T-helper 2 cell treated with Interferon-gamma antibody and Interleukin-4, amounts not matched to agents 100 ng/mL and 5 ng/mL, for 36 hours (primary cell): ENCODE data around the gene TEX9. TPM values are rescaled to one million over a fixed set of nuclear protein-coding genes. Genes with fewer than 3 reads are reported as not detected.

Source experiments
- intact Hi-C: fragments of 100-400 bp; cut with micrococcal nuclease; formaldehyde crosslinking; loops from one replicate; pipeline ENCODE4 v1.15.1; 2023
- total RNA-seq: library from RNA; stranded (reverse); gene quantifications from 2 replicates; pipeline ENCODE4 v1.2.3, GENCODE V29; 2022

TEX9 gene
- total RNA-seq, 1 donor from 2014 or later: 0.39 TPM

DNA sequence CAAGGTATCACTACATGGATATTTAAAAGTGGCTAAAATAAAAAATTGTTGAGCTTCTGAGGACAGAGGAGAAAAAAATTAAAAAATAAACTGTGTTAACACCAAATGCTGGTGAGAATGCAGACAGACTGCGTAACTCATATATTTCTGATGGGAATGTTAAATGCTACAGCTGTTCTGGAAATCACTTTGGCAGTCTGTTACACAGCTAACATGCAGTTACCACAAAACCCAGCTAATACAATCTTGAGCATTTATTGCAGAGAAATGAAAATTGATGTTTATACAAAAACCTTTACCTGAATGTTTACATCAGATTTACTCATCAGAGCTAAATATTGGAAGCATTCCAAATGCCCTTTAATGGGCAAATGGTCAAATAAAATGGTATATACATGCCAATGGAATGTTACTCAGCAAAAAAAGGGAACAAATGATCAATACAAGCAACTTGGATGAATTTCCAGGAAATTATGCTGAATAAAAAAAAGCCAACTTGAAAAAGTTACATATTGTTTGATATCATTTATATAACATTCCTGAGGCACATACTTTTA, 75.1 kb downstream of the TEX9 start:
- intact Hi-C loops: no loop called here

DNA sequence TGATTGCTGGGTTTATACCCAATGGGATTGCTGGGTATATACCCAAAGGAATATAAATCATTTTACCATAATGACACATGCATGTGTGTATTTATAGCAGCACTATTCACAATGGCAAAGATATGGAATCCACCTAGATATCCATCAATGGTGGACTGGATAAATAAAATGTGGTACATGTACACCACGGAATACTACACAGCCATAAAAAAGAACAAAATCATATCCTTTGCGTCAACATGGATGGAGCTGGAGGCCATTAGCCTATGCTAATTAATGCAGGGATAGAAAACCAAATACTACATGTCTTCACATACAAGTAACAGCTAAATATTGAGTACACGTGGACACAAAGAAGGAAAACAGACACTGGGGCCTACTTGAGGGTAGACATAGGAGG, 77.1 kb downstream of the TEX9 start:
- intact Hi-C loops: no loop called here

DNA sequence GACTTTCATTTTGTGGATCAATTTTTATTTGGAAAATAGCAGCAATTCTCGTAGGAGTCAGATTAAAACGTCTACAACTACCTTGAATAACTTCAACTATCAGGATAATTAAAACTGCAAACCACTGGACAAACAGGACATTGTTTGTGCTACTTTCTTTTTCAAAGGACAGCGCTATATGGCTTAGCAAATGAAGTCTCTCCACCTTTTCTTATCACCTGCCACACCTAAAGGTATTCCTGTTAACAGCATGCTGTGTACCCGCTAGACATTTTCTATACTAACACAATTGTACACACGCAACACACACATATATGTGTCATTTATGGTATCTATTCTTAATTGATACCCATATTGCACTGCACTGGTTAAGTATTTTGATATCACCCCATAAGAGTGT, 80.5 kb downstream of the TEX9 start:
- intact Hi-C loops: no loop called here

DNA sequence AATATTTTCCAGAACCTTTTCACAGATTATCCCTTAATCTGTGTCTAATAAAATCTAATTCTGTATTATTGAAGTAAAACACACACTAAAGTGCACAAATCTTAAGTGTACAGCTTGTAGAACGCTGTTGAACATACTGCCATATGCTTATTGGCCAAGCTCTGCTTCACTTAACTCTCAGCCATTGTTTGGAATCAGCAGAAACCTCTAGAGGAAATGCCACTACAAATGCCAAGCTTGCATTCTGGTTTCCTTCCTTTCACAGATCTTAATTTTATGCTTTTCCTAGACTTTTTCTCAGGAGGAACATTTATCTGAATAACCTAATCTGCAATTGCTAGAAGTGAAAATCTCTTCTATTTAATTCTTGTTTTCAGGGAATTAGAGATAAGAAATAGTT, 89.6 kb downstream of the TEX9 start:
- intact Hi-C loops: no loop called here

DNA sequence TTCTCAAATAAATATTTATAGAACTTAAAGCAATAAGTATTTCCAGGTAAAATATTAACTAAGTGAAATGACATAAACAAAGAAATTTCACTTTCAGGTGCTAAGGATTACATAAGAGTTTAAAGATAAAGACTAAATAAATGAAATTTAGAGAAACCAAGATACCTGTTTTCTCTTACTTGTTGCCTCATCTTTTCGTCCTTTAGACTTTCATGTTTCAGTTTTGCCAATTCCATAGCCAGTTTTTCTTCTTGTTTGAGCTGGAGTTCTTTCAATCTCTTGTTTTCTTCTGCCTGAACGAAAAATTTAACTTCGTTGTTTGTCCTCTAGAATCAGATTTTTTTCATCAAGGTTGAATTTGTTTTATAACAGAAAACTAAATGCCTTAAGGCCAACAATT, 91.0 kb downstream of the TEX9 start:
- intact Hi-C loops: no loop called here

DNA sequence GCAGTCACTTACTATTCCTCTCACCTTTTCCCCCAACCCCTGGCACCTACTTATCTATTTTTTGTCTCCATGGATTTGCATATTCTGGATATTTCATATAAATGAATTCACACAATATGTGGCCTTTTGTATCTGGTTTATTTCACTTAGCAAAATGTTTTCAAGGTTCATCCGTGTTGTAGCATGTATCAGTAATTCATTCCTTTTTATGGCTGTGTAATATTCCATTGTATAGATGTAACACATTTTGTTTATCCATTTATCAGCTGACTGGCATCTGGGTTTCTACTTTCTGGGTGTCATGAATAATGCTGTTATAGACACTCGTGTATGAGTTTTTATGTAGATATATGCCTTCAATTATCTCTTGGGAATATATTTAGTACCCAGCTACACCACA, 93.9 kb downstream of the TEX9 start:
- intact Hi-C loops: no loop called here

DNA sequence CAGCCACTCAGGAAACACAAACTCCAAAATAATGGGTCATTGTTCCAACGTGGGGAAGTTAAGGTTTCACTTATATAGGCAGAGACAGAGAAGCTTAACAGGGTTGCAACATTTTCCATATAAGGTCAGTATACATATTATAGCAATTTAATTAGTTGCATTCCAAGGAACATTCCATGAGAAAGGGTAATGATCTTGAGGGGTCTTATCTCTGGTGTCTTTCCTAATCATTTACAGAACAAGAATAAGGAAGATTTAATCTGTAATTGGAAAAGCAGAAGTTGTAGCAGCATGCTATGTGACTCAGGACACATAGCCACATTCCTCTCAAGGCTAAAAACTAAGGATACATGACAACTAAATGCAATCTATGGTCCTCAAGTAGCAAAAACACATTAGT, 94.8 kb downstream of the TEX9 start:
- intact Hi-C loops: loop anchor here (10.0 kb wide), 1 partner anchor 215 kb away; the partner anchor contains the start of gene RFX7

DNA sequence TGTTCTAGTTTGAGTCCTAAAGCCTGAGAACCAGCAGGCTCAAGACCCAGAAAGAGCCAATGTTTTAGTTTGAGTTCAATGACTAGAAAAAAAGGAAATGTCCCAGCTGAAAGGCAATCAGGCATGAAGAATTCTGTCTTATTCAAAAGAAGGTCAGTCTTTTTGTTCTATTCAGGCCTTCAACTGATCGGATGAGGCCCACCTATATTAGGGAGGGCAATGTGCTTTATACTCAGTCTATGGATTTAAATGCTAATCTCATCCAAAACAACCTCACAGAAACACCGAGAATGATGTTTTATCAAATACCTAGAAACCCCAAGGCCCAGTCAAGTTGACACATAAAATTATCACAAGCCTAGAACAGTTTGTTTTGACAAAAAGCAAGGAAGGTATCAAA, 95.7 kb downstream of the TEX9 start:
- intact Hi-C loops: loop anchor here (10.0 kb wide), 1 partner anchor 216 kb away; the partner anchor contains the start of gene RFX7

DNA sequence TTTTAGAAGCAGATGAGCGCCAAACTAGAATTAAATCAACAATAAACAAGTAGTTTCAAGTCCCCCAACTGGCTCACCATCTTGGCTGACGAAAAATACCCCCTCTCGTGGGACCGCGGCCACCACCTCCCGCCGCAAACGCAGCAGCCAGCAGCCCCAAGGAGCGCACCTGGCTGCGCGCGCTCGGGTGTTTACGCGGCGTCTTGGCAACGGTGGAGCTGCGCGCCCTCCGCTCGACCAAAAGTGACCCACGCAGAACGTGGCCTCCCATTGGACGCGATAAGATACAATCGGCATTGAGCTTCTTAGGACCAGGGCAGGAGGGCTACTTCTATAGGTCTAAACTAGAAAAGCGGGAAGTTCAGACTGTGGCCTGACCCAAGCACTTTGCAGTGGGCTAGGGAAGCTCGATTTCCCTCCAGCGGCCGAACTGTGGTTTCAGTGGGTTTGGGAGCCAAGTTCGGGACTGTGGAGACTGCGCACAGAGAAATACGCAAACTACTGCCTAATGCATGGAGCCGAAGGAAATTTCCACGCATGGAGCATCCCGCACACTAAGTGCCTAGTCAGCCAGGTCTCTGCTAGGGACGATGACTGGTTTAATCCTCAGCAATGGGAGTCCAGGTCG, 99.8 kb downstream of the TEX9 start, which contains the start of gene MNS1:
Gene MNS1, minus strand, starts transcription at position 245 of the 628 bp plus-strand sequence. Its CDS starts 165 bp downstream, at position 80.
- intact Hi-C loops: loop anchor here (10.0 kb wide), 1 partner anchor 220 kb away; the partner anchor contains the start of gene RFX7

DNA sequence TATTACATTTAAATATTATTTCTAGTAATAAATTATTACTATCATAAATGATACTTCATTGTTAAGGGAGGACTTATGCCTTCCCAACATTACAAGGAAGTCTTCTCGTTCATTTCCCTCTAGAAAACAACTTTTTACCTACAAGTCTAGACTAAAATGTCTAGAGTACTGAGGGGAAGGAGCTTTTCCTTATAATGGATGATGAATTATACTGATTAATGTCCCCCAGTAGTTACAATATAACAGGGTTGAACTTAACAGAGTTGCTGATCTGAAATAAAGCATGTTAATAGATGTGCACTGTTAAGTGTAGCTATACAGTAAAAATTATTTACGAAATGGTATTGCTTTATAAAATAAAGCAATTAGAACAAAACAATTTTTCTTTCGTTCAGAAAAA, 102.4 kb downstream of the TEX9 start:
- intact Hi-C loops: loop anchor here (10.0 kb wide), 1 partner anchor 223 kb away; the partner anchor contains the start of gene RFX7

DNA sequence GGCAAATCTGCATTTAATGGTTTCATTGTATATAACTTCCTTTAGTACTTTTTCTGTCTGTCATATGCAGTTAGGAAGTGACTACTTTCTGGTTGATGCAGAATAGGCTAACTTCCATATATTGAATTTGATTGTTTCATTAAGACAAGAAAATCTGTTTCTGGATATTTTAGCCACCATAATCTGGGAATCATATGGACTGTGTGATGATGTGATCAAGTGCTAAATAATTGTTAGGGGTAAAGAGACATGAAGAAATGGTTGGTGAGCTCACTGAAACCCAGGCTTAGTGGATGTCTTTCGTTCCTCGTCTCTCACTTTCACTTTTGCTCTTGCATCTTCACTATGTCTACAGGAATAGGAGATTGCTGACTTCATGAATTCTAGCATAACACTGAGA, 103.2 kb downstream of the TEX9 start:
- intact Hi-C loops: loop anchor here (10.0 kb wide), 1 partner anchor 224 kb away; the partner anchor contains the start of gene RFX7

DNA sequence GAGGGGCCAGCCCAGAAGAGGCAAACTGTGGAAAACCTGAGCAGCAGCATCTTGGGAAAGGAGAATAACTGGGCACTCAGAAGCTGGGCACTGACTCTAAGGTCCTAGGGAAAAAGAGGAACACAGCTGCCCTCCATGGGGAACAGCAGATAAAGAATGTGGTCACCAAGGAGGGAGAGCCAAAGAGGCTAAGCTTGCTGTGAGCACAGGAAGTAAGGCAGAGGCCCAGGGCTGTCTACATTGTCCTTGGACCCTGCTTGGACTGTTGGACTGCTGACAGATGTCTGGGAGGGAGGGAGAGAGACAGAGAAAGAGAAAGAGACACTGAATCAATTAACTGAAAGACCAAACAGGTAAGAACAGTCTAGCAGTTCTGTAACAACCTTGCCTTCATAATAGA, 104.3 kb downstream of the TEX9 start:
- intact Hi-C loops: loop anchor here (10.0 kb wide), 1 partner anchor 225 kb away; the partner anchor contains the start of gene RFX7

DNA sequence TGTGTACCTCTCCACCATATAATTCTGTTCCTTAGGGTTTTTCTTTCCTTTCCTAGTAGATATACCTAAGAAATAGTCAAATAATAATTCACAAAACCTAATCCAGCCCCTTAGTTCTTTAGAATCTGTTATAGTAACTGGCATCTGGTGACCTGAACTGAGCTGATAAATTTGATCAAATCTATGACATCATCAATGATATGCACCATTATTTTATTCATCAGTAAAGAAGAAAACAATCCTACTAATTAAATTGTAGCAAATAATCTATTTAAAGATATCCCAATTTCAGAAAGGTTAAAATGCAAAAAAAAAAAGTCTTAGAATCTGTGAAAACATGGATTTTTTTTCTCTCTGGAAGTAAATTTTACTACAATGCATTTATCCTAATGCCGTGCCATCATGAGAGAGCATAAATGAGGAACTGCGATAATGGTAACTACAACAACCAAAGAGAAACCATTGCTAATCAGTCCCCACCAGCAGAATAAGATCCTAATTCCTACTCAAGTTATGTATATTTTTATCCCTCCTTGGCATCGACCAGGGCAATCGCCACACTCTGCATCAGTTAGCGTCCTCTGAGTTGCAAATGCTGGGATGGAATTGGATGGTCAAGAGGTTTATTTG, 106.3 kb downstream of the TEX9 start:
- intact Hi-C loops: no loop called here

DNA sequence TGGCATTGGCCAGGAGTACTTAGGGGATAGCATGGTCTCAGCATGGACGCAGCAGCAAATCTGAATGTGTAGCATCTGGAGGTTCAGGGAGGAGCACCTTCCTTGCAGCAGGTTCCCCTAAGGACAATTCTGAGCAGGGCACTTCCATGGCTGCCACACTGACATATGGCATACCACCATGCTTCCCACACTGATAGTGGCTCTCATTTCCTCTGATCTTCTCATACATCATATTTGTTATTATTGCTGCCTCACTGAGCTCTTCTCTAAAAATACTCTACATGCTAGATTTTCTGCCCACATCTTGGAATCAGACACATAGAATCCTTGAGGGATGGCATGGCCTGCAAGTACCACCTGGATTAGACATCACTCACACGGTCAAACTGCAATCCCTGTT, 107.1 kb downstream of the TEX9 start:
- intact Hi-C loops: no loop called here

DNA sequence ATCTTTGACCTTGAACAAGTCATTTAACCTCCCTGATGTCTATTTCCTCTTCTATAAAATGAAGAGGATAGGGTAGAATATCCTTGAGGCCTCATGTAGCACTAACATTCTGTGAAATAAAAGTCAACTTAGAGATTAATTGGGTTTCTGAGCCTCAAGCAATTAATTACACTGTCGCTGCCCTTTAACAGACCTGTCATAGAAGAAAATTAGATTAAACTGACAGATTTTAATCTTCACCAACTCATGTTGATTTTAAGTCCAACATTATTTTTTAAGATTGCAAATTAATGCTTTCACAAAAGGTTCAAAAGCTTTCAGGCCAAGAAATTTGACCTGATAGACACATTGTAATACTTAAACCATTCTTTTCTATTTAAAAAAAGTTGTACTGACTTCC, 107.8 kb downstream of the TEX9 start:
- intact Hi-C loops: no loop called here

DNA sequence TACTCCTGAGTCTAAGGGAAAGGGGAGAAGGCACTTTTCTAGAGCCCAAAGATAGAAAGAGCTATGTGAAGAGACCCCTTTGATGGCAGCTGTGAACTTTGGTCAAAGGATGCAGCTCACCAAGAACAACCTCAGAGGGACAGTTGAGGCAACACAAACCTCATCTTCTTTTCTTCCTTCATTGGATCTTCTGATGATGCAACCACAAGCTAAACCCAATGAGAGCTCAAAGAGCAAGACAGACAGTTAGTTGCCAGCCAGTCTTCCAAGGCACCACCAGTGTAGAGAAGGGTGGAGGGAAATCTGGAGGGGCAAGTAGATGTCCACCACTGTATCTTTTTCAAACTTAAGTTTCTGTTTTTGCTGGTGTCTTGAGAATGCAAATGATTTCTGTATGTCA, 110.1 kb downstream of the TEX9 start:
- intact Hi-C loops: no loop called here

Other genes starting within 250 kb of the TEX9 start
- 40.2 and 41.0 TPM in 2 replicates for gene RFX7, start 121.5 kb upstream of the TEX9 start, total RNA-seq
- 0.16 and 0.39 TPM in 2 replicates for gene MNS1, start 99.7 kb downstream of the TEX9 start, total RNA-seq